NT2/D1 (cell line): ENCODE measurements around the gene RNU6-8.

Source experiments
- SUZ12 ChIP-seq: IDR thresholded peaks from 2 replicates; pipeline ENCODE4 v1.6.1; 2011; ENCODE audit not compliant: insufficient read length, insufficient read depth; ENCODE audit errors: extremely low read depth
- YY1 ChIP-seq: IDR thresholded peaks from 2 replicates; pipeline ENCODE4 v1.6.1; 2011; ENCODE audit not compliant: insufficient read length, insufficient read depth
- ZNF274 ChIP-seq: IDR thresholded peaks from 2 replicates; pipeline ENCODE4 v1.6.1; 2011; ENCODE audit warnings: mild to moderate bottlenecking, low read depth, low read length

GRCh38 chr14:32183151-32184058 lies 19.7 kb downstream of the RNU6-8 start:
- no peak for TF ChIP-seq SUZ12
- no peak for TF ChIP-seq ZNF274
- TF ChIP-seq YY1 = no peak
